Mesenteric fat pad (tissue), 1 donor: ENCODE measurements around the gene GFM1. TPM values are rescaled to one million over a fixed set of nuclear protein-coding genes. Genes with fewer than 3 reads are reported as not detected.
"Not testable (repeated sequence)": the region's sequence is repeated elsewhere in the genome, so short reads cannot be mapped to it uniquely, and the experiment has no call there.

Source experiments
- DNase-seq: peaks from one replicate; pipeline ENCODE4 v3.0.0-alpha.2; 2020; ENCODE audit warnings: low spot score
- total RNA-seq: library from RNA; stranded (reverse); fragmentation: NEBNext Ultra II Directional; extraction: Animal tissue kit (Norgen Biotek cat#: 25700); gene quantifications from one replicate; pipeline ENCODE4 v1.2.1, GENCODE V29; 2021
- donor health status: DM: yes; HTN: yes; CAD: no.

The GFM1 gene
- total RNA-seq, 1 donor from 2014 or later = 60.1 TPM

- peak; percentile 91 for DNase-seq
Observed at GRCh38 chr3:158672215-158673176, 28.2 kb downstream of the GFM1 start, which contains the start of gene LXN. Gene LXN, minus strand, starts transcription at chr3:158672648. Its CDS starts 170 bp downstream, at chr3:158672478.

GRCh38 chr3:158678687-158679086 is 34.4 kb downstream of the GFM1 start:
- DNase-seq = no peak

- no peak for DNase-seq
Observed at GRCh38 chr3:158679547-158680000, 35.2 kb downstream of the GFM1 start.

- no peak for DNase-seq
Observed at GRCh38 chr3:158680861-158681260, 36.5 kb downstream of the GFM1 start.

- no peak for DNase-seq
Observed at GRCh38 chr3:158683230-158683962, 39.1 kb downstream of the GFM1 start.

- no peak for DNase-seq
Observed at GRCh38 chr3:158685159-158685558, 40.8 kb downstream of the GFM1 start.

- DNase-seq = not testable (repeated sequence)
Observed at GRCh38 chr3:158693866-158694456, 49.6 kb downstream of the GFM1 start.

GRCh38 chr3:158696618-158697017 is 52.3 kb downstream of the GFM1 start:
- no peak for DNase-seq

GRCh38 chr3:158700559-158700958 is 56.2 kb downstream of the GFM1 start:
- DNase-seq = no peak

GRCh38 chr3:158701420-158702065 is 57.2 kb downstream of the GFM1 start:
- no peak for DNase-seq

- DNase-seq = no peak
Observed at GRCh38 chr3:158702815-158703481, 58.6 kb downstream of the GFM1 start.

- no peak for DNase-seq
Observed at GRCh38 chr3:158703566-158703965, 59.2 kb downstream of the GFM1 start.

- no peak for DNase-seq
Observed at GRCh38 chr3:158709666-158710083, 65.3 kb downstream of the GFM1 start.

GRCh38 chr3:158710601-158711000 is 66.3 kb downstream of the GFM1 start:
- no peak for DNase-seq

- DNase-seq = no peak
Observed at GRCh38 chr3:158711886-158712285, 67.6 kb downstream of the GFM1 start.

GRCh38 chr3:158712443-158712842 is 68.1 kb downstream of the GFM1 start:
- no peak for DNase-seq

GRCh38 chr3:158713094-158713499 is 68.8 kb downstream of the GFM1 start:
- DNase-seq = no peak

GRCh38 chr3:158717576-158717975 is 73.2 kb downstream of the GFM1 start:
- no peak for DNase-seq

- DNase-seq = no peak
Observed at GRCh38 chr3:158718490-158719170, 74.3 kb downstream of the GFM1 start.

GRCh38 chr3:158722108-158722507 is 77.8 kb downstream of the GFM1 start:
- no peak for DNase-seq
